ENCODE data around the gene TNP2. TPM values are rescaled to one million over a fixed set of nuclear protein-coding genes. Genes with fewer than 3 reads are reported as not detected.

TNP2 gene
- not detected for polyA plus RNA-seq (ENCODE audit: insufficient read length)
- long read RNA-seq, donor 1, result 0 reads
- long read RNA-seq, donor 2, result 0 reads
- long read RNA-seq, donor 3, result 0 reads
- long read RNA-seq, donor 4, result 0 reads
- long read RNA-seq, donor 5, result 0 reads
- long read RNA-seq, donor 6, result 0 reads
- long read RNA-seq, donor 7, result 0 reads
- long read RNA-seq, donor 8, result 0 reads

DNA sequence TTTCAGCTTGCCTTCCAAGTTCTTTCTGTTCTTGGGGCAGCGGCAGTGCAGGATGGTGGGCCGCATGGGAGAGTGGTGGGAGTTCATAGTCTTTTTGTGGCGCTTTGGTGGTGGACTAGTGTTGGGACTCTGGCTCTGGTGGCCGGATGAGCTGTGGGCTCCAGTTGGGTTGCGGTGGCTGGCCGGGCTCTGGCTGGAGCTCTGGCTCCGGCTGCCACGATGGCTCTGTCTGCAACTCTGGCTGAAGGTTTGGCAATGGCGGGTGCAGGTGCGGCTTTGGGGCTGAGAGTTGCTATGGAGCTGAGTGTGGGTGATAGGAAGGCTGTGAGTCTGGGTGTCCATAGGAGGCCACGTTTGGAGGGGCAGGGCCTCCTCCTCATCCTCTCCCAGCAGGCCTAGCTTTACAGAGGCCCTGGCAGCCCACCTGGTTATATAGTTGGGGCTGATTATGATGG, at the start of gene TNP2:
TSS of gene TNP2 (minus strand) at position 405 of the 455 bp plus-strand sequence. CDS start at position 342, 63 bp downstream.
- DNase-seq, result no peak

DNA sequence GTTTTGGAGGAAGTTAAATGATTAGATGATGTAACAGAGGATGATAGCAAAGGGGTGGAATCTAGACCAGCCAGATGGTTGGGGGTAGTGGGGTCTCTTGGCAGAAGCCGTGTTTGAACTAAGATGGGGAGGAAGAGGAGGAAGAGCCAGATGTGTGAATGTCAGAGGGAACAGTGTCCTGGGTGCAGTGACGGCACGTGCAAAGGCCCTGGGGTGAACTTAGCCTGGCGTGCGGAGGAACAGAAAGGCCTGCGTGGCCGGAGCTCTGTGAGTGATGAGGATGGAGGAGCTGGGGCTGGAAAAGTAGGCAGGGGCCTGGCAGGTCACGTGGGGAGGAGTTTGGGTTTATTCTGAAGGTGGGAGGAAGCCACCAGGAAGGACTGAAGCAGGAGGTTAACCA, 49.7 kb upstream of the TNP2 start:
- no peak for DNase-seq

DNA sequence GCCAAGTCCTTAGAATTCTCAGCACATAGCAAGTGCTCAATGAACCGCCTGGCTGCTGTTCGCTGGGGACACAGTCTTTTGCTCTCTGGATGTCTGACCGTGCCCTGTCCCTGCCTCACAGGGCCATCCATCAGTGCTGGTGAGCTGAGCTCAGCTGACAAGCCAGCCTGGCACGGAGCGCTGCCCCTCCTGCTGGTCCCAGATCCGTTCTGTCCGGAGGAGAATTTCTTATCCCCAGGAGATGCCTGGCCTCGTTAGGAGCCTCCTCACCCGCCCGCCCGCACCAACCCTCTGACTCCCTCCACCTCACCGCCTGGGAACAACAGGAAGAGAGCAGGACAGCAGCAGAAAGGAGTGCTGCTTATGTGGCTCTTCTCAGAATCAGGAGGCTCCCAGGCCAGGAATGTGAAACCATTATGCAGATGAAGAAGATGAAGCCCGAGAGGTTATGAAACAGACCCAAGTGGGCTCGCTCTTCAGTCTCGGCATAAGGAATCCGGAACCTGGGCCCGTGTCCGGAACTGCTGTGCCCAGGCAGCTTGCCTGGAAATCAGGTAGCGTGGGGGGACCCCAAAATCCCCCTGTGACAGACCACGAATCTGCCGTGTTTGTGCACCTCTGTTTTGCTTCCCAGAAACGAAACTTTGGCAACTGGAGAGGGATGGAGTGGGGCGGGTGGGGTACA, 47.3 kb upstream of the TNP2 start:
- no peak for DNase-seq

DNA sequence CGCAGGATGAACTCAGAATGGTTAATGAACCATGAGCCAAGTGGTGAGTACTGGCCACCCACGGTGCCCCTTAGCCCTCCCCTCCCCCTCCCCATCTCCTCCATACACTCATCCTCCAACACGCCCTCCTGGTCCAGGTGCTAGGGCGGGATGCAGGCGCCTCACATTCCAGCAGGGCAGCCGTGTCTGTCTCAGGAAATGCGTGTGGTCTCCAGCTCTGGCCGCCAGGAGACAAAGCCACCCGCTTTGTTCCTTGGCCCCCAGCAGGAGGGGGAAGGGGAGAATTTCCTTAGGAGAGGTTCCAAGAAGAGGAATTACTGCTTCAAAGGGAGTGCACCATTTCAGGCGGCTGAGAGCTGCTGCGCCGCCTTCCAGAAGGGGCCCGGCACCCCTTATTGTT, 46.4 kb upstream of the TNP2 start:
- peak; percentile 83 for DNase-seq

DNA sequence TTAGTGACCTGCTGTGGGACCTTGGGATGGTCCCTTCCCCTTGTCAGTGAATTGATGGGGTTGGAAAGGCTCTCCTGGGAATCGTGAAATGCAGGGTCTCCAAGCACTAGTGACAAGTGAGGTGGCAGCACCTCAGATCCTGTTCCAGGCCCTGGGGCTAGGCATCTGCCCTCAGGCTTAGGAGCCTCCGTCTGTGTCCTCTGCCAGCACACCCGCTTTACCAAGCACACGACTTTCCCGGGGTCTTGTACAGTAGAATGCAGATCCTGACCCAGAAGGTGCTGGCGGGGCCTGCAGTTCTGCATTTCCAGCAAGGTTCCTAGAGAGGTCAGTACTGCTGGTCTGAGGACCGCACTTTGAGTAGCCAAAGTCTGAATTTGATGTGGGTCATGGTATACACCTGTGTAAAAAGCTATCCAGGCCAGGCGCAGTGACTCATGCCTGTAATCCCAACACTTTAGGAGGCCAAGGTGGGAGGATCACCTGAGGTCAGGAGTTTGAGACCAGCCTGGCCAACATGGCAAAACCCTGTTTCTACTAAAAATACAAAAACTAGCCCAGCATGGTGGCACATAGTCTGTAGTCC, 45.3 kb upstream of the TNP2 start:
- no peak for DNase-seq

DNA sequence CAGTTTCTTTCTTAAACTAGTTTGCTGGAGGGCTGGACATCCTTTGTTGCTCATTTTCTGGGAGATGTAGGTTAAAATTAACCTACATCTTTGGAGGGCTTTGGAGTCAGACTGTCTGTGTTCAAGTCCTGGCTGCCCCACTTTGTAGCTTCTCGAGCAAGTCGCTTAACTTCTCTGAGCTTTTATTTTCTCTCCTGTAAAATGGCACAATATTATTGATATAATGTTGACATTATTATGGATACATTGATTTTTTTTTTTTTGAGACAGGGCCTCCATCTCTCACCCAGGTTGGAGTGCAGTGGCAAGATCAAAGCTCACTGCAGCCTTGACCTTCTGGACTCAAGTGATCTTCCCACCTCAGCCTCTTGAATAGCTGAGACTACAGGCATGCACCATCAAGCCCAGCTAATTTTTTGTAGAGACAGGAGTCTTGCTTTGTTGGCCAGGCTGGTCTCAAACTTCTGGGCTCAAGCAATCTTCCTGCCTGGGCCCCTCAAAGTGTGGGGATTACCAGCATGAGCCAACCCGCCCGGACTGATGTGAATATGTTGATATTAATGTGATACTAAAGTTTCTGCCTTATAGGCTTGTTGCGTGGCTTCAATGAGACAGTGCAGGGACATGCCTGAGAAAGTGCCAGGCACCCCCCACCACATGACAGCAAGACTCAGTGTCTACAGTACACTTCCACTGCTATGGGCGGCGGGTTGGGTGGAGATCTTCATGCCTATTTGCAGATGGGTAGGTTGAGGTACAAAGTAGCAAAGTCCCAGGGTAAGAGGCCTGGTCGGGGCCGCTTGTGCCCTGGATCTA, 44.6 kb upstream of the TNP2 start:
- DNase-seq, result no peak

DNA sequence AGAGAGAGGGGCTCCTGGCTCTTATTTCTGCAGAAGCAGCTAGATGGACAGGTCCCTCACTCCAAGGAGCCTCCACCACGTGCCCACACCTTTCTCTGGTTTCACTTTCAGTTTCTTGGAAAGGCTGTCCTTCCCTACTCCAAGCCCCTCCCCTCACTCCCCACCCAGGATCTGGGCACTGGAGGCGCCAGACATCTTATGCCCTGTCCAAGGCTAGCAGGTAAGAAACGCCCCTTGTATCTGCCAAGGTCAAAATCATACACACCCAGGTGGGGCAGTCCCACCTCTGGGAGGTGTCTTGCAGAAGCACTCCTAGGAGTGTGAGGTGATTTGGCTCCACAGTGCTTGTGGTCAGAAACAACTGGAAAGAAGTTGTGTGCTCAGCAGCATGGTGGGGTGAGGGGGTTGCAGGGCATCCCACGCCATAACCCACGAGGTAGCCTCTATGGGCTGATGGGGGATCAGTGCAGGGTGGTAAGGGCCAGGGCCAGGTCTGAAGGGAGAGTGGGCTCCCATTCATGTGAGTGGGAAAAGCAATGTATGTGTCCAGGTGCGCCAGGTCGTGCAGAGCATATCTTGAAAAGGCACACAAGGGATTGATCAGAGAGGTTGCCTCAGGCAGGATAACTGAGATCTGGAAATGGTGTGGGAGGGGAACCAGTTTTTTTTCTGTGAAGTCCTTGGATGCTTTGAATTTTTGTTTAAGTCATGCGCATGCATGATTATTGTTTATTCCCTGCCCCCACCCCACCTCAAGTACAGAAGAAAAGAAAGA, 43.8 kb upstream of the TNP2 start:
- DNase-seq, result no peak

DNA sequence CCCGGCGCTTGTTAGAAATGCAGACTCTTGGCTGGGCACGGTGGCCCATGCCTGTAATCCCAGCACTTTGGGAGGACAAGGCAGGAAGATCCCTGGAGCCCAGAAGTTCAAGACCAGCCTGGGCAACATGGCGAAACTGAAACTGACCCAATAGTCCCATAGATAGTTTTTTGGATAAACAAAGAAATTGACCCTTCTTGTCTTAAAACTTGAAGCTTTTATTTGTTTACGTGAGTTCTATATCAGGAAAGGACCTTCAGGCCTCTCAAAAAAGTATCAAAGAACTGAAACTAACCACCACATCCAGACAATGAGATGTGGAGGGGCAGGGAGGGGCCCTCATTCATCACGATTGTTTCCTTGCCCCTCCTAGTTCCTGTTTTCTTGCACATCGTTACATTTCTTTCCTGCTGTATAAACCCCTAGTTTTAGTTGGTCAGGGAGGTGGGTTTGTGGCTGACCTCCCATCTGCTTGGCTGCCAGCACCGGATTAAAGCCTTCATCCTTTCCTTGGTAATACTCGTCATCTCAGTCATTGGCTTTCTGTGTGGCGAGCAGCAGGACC, 42.0 kb upstream of the TNP2 start:
- DNase-seq, result no peak

DNA sequence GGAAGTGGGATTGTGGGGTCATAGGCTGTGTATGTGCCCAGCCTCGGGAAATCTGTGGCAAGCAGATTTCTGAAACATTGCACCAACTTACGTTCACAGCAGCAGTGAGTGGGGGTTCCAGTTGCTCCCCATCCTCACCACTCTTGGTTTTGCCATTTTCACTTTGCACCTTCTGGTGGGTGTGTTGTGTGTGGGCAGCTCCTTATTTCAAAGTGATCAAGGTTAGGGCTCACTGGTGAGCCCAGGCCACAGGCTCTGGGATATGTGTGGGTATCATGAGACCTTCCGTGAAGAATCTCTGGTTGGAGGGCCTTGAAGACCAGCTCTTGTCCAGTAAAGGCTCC, 41.5 kb upstream of the TNP2 start:
- DNase-seq, result no peak

DNA sequence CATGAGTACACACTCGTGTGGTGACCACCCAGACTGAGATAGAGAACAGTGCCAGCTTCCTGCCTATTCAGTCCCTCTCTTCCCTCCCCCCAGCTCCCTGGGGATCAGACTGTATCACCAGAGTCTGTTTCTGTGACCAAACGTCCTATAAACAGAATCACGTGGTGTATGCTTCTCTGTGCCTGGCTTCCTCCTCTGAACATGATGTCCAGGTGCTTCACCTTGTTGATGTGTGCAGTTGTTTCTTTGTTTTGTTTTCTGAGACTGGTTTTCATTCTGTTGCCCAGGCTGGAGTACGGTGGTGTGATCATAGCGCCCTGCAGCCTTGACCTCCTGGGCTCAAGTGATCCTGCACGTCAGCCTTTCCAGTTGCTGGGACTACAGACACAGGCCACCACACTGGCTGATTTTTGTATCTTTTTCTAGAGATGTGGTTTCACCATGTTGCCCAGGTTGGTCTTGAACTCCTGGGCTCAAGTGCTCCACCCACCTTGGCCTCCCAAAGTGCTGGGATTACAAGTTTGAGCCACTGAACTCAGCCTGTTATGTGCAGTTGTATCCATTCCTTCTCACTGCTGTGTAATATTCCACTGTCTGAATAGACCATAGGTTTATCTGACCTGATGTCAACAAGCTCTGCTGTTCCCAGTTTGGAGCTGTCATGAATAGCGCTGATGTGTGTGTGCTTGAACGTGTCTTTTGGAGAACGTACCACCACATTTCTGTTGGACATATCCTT, 40.9 kb upstream of the TNP2 start:
- DNase-seq, result no peak

DNA sequence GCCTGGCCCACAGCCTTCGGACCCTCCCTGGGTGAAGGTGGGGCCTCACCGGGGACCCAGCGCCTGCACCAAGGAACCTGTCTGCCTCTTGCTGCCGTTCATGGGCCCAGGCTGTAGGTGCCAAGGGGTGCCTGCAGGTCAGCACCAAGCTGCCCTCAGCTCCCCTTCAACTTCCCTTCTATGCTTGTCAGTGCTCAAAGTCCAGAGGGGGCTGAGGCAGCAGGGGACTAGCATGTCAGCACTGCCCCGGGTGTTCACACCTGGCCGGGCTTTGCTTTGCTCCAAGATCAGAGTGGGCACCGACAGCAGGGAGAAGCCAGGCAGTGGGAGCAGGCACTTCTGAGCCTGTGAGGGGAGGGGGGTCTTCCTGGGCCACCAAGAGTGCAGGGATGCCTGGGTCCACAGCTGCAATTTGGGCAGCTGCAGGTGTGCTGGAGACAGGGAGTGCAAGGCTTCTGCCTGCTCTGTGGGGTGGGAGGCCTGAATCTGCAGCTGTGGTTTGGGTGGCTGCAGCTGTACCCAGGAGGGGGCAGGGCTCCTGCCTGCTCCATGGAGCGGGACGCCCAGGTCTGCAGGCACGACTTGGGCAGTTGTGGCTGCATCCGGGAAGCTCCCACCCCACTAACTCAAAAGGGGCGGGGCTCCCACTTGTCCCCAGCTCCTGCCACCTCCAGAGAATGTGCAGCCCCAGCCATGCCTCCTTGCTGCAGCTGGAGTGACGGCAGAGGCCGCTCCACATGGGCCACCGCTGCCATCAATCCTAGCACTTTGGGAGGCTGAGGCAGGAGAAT, 39.6 kb upstream of the TNP2 start:
- no peak for DNase-seq

DNA sequence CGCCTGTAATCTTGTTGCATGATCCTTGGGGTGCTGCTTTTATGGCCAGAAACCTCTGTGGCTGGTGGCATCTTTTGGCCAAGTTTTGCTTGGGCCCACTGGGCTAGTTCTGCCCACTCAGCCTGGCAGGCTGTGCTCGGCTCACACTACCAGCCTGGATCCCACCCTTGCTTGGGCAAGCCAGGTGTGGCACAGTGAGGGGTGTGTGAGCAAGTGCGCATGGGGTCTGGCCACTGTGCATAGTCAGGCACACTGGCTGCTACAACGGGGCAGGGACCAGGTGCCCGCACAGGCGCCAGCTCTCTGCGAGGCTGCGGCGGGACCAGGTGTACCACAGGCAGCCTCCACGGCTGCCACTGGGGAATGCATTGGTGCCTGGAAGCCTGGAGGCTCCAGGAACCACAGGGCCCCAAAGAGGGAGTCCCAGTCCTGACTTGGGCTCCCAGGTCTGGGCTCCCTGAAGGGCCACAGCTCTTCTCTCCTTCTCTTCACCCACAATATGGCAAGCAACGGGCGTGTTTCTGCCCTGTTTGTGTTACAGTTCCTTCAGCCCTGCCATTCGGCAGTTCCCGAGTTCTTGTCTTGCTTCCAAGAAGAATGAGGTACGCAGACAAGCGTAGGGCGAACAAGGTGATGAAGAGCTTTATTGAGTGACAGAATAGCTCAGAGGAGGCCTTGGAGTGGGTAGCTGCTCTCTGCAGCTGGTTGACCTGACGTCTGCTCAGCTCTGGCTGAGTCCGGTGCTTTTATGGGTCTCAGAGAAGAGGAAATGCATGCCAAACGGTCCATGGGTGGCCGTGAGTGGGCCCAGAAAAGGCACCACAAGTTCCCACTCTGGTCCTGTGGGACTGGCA, 38.7 kb upstream of the TNP2 start:
- DNase-seq, result no peak

DNA sequence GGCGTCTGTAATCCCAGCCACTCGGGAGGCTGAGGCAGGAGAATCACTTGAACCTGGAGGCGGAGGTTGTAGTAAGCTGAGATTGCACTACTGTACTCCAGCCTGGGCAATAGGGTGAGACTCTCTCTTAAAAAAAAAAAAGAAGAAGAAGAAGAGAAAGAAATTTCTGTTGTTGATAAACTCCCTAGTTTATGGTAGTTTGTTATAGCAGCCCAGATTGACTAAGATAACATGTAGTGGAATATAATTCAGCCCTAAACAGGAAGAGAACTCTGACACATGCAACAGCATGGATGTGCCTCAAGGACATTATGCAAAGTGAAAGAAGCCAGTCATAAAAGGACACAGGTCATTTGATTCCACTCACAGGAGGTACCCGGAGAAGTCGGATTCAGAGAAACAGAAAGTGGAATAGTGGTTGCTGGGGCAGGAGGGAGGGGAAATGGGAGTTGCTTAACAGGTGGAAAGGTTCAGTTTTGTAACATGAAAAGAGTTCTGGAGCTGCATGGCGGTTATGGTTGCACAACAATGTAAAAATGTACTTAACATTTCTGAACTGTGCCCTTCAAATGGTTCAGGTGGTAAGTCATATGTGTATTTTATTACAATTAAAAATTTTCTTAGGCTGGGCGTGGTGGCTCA, 38.0 kb upstream of the TNP2 start:
- no peak for DNase-seq

DNA sequence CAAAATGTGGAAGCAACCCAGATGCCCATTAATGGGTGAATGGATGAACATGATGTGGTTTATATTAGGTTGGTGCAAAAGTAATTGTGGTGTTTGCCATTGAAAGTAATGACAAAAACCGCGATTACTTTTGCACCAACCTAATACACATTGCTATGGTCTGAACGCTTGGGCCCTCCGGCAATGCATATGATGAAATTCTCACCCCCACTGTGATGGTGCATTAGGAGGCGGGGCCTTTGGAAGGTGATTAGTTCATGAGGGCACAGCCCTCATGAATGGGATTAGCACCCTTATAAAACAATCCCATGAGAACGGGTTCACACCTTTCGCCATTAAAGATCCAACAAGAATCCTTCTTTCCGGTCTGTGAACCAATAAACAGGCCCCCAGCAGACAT, 37.3 kb upstream of the TNP2 start:
- DNase-seq, result no peak

DNA sequence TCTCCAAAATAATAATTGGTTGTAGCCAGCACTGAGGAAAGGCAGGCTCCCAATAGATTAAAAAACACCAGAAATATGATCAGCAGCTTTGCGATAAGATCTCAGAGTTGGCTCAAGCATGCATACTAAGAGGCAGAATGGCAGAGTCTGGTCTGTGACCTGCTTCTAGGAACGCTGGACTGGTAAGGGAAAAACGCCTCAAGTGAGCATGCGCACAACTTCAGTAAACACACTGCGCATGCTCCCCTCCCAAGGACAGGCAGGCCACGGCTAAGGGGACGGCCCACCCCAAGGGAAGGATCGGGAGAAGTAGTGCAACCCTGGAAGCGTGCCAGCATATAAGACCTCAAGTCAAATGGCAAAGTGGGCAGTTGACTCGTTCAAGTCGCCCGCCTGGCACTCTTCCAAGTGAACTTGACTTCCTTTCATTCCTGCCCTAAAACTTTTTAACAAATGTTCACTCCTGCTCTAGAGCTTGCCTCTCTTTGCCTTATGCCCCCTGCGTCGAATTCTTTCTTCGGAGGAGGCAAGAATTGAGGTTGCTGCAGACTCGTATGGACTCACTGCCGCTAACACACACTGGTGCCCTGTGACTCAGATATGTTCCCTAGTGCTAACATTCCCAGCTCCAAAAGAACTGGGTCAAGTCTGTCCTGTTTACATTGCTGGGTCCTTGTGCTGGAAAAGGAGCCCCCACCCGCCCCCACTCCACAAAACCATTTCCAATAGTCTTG, 34.4 kb upstream of the TNP2 start:
- DNase-seq, result peak; percentile 34

DNA sequence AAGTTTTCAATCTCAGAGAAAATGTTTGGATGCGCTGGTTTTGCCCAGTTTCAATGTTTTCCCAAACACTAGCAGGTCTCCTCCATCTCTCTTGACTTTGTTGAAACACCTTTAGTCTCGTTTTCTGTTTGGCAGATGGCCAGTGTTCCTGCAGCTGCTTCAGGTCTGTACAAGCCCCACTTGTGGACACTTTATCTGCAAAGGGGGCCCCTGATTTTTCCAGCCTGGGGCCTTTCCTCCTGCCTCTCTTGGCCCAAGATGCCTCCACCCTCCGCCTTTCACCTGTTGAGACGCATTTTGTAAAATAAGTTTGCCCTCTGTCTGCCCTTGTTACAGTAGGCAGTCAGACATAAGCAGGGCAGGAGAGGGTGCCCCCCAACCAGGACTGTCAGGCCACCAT, 33.9 kb upstream of the TNP2 start:
- DNase-seq, result no peak

DNA sequence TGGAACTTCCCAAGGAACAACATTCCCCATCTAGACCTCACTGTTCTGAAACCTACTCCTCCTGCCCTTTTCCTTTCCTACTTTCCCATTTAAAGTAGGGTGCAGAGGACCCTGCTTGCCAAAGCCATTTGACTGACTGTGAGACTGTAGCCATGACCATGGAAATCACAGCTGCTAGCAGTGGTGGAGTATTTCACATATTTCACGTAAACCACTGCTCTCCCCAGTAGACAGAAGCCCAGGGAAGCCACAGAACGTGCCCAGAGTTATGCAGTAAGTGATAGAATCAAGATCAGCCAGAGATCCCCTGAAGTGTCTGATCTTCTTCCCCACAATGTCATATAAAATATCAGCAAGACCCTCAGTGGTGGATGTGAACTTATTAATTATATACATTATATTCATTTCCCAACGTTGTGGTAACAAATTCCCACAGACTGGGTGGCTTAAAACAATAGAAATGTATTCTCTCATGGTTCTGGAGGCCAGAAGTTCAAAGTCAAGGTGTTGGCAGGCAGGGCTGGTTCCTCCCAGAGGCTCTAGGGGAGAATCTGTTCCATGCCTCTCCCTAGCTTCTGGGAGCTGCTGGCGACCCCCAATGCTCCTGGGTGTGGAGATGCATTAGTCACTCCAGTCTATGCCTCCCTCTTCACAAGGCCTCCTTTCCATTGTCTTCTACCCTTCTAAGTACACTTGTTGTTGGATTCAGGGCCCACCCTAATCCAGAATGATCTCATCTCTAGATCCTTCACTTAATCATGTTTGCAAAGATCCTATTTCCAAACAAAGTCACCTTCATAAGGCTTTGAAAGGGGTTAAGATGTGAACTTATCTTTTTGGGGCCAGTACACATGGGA, 32.7 kb upstream of the TNP2 start:
- DNase-seq, result no peak

Data from left kidney (tissue), 8 donors.